PC-9 (cell line): Measurements from ENCODE around the gene CRTAC1.

ENCODE experiments used
- EZH2 ChIP-seq: fragments of 200-600 bp; sonication (generic); IDR thresholded peaks from 2 replicates; pipeline ENCODE4 v1.8.0; 2017; ENCODE audit warnings: antibody characterized with exemption, low read depth
- TF ChIP-seq, protein P1 (sequence below): fragments of 200-600 bp; sonication (generic); conservative IDR thresholded peaks from 2 replicates; pipeline ENCODE4 v1.6.1; 2017; ENCODE audit warnings: mixed run types, antibody characterized with exemption, mild to moderate bottlenecking, moderate library complexity

- TF ChIP-seq, protein P1, sequence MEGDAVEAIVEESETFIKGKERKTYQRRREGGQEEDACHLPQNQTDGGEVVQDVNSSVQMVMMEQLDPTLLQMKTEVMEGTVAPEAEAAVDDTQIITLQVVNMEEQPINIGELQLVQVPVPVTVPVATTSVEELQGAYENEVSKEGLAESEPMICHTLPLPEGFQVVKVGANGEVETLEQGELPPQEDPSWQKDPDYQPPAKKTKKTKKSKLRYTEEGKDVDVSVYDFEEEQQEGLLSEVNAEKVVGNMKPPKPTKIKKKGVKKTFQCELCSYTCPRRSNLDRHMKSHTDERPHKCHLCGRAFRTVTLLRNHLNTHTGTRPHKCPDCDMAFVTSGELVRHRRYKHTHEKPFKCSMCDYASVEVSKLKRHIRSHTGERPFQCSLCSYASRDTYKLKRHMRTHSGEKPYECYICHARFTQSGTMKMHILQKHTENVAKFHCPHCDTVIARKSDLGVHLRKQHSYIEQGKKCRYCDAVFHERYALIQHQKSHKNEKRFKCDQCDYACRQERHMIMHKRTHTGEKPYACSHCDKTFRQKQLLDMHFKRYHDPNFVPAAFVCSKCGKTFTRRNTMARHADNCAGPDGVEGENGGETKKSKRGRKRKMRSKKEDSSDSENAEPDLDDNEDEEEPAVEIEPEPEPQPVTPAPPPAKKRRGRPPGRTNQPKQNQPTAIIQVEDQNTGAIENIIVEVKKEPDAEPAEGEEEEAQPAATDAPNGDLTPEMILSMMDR: no peak
- no peak for TF ChIP-seq EZH2
Measured at GRCh38 chr10:97903128-97904017, 127.0 kb downstream of the CRTAC1 start.
